ENCODE measurements around the gene ZC2HC1B. TPM values are rescaled to one million over a fixed set of nuclear protein-coding genes. Genes with fewer than 3 reads are reported as not detected.

The ZC2HC1B gene
- total and polyA plus RNA-seq, 2 experiments from 2014 or later: not detected

GRCh38 chr6:143857651-143858050 lies 6.6 kb upstream of the ZC2HC1B start:
- no peaks in the 10 kb centered on the region for H4K20me1 ChIP-seq (ENCODE audit: insufficient read depth, poor library complexity, severe bottlenecking)
- H3K9me3 ChIP-seq (ENCODE audit: low read depth): no peaks in the 10 kb centered on the region
- no peaks in the 10 kb centered on the region for H3K9me2 ChIP-seq (replicated peaks; ENCODE audit: insufficient read depth)
- no peak for DNase-seq (ENCODE audit: low spot score)
- H3K36me3 ChIP-seq (replicated peaks; ENCODE audit: insufficient read depth, low read depth): peaks cover 4% of the 10 kb centered on the region
- over 99% methylated on average over 5 of the region's 5 CpGs for WGBS (ENCODE audit: low lambda C conversion rate, missing lambda C conversion rate)
- no peak overlapping the region for H3K4me2 ChIP-seq
- H3K4me1 ChIP-seq (ENCODE audit: insufficient read depth): no peaks in the 10 kb centered on the region
- no peak overlapping the region for H3K27ac ChIP-seq
- no peak overlapping the region for H3K4me3 ChIP-seq
- H3K27me3 ChIP-seq: no peaks in the 10 kb centered on the region
- H2AFZ ChIP-seq: no peak overlapping the region
- no peak for TF ChIP-seq CTCF (IDR thresholded peaks at IDR 0.05; ENCODE audit: poor library complexity)
- no peak for TF ChIP-seq EZH2phosphoT487 (IDR thresholded peaks at IDR 0.05; ENCODE audit: low read depth, severe bottlenecking, unreplicated experiment)
- no peak for TF ChIP-seq EZH2 (IDR thresholded peaks at IDR 0.05; ENCODE audit: borderline replicate concordance)
- H3K79me2 ChIP-seq: peaks cover 5% of the 10 kb centered on the region

GRCh38 chr6:143859891-143860660 lies 4.2 kb upstream of the ZC2HC1B start:
- TF ChIP-seq CTCF (IDR thresholded peaks at IDR 0.05; ENCODE audit: poor library complexity): no peak
- TF ChIP-seq EZH2 (IDR thresholded peaks at IDR 0.05; ENCODE audit: borderline replicate concordance): no peak
- TF ChIP-seq EZH2phosphoT487 (IDR thresholded peaks at IDR 0.05; ENCODE audit: low read depth, severe bottlenecking, unreplicated experiment): no peak
- WGBS (ENCODE audit: low lambda C conversion rate, missing lambda C conversion rate): 88% methylated on average over 3 of the region's 3 CpGs
- Histone ChIP-seq H3K36me3 (replicated peaks; ENCODE audit: insufficient read depth, low read depth) (peaks cover 10% of the 10 kb centered on the region), H3K4me3 (no peak overlapping the region), H3K4me2 (no peak overlapping the region), H4K20me1 (ENCODE audit: insufficient read depth, poor library complexity, severe bottlenecking) (no peaks in the 10 kb centered on the region), H3K9me3 (ENCODE audit: low read depth) (no peaks in the 10 kb centered on the region), H3K27ac (no peak overlapping the region), H3K4me1 (ENCODE audit: insufficient read depth) (no peaks in the 10 kb centered on the region), H2AFZ (no peak overlapping the region), H3K9me2 (replicated peaks; ENCODE audit: insufficient read depth) (no peaks in the 10 kb centered on the region), H3K27me3 (no peaks in the 10 kb centered on the region), H3K79me2 (peaks cover under 1% of the 10 kb centered on the region)
- DNase-seq (ENCODE audit: low spot score): no peak

- Histone ChIP-seq H3K27ac (peak overlapping the region; percentile 3), H3K4me1 (ENCODE audit: insufficient read depth) (no peaks in the 10 kb centered on the region), H2AFZ (no peak overlapping the region), H4K20me1 (ENCODE audit: insufficient read depth, poor library complexity, severe bottlenecking) (no peaks in the 10 kb centered on the region), H3K79me2 (no peaks in the 10 kb centered on the region), H3K4me2 (no peak overlapping the region), H3K36me3 (replicated peaks; ENCODE audit: insufficient read depth, low read depth) (peaks cover 7% of the 10 kb centered on the region), H3K4me3 (no peak overlapping the region), H3K27me3 (no peaks in the 10 kb centered on the region), H3K9me2 (replicated peaks; ENCODE audit: insufficient read depth) (no peaks in the 10 kb centered on the region), H3K9me3 (ENCODE audit: low read depth) (no peaks in the 10 kb centered on the region)
- 81% methylated on average over 2 of the region's 2 CpGs for WGBS (ENCODE audit: low lambda C conversion rate, missing lambda C conversion rate)
- no peak for TF ChIP-seq EZH2phosphoT487 (IDR thresholded peaks at IDR 0.05; ENCODE audit: low read depth, severe bottlenecking, unreplicated experiment)
- no peak for TF ChIP-seq EZH2 (IDR thresholded peaks at IDR 0.05; ENCODE audit: borderline replicate concordance)
- no peak for TF ChIP-seq CTCF (IDR thresholded peaks at IDR 0.05; ENCODE audit: poor library complexity)
- DNase-seq (ENCODE audit: low spot score): no peak
Measured at GRCh38 chr6:143863771-143864170, 503 bp upstream of the ZC2HC1B start.
